HEK293 (cell line): ENCODE results near the gene IFI6.

Source experiments
- CTCF ChIA-PET: fragments of 350-600 bp; formaldehyde crosslinking; extraction: SDS; loops from one replicate; lab custom pipeline; 2021; ENCODE audit warnings: antibody characterized with exemption; lab: Yijun Ruan, JAX
- POLR2A ChIA-PET: fragments of 300-600 bp; formaldehyde crosslinking; extraction: SDS; loops from one replicate; lab custom pipeline; 2020; ENCODE audit warnings: antibody characterized with exemption, inconsistent platforms; lab: Yijun Ruan, JAX
- H3K27ac ChIP-seq: fragments of 200-500 bp; sonication (Bioruptor generic); 2 replicates; pipeline ENCODE4 v1.5.1; 2014; ENCODE audit warnings: low read depth, low read length, control low read depth, inconsistent platforms; ENCODE audit errors: extremely low read depth
- H3K36me3 ChIP-seq, 2 experiments: fragments of 200-500 bp in 1 of 2; sonication (Bioruptor generic) in 1 of 2; 1 replicate in 1 of 2; 2 replicates in 1 of 2; pipeline ENCODE4 v1.5.1; 2014 to 2017; ENCODE audit warnings: inconsistent platforms in 2 of 2, low read length in 2 of 2; ENCODE audit not compliant: control insufficient read depth in 2 of 2, insufficient read depth in 1 of 2
- H3K4me1 ChIP-seq: fragments of 200-500 bp; sonication (Bioruptor generic); 2 replicates; pipeline ENCODE4 v1.5.1; 2014; ENCODE audit warnings: mild to moderate bottlenecking, low read length, inconsistent platforms; ENCODE audit not compliant: control insufficient read depth, insufficient read depth
- H3K4me3 ChIP-seq: 2 replicates; pipeline ENCODE4 v1.5.1; 2011; ENCODE audit warnings: low read depth, mild to moderate bottlenecking, control low read depth, low read length, moderate library complexity
- H3K9me3 ChIP-seq: fragments of 200-500 bp; sonication (Bioruptor generic); 2 replicates; pipeline ENCODE4 v1.5.1; 2014; ENCODE audit warnings: low read depth, low read length, inconsistent platforms; ENCODE audit not compliant: control insufficient read depth, insufficient read depth
- BCL11A ChIP-seq: fragments of 450-650 bp; formaldehyde crosslinking; IDR thresholded peaks from 2 replicates; pipeline ENCODE4 v1.5.1; 2016; ENCODE audit warnings: low read depth, missing biosample characterization, missing genetic modification characterization
- EGR2 ChIP-seq: fragments of 450-650 bp; formaldehyde crosslinking; IDR thresholded peaks from 2 replicates; pipeline ENCODE4 v1.5.1; 2016; ENCODE audit warnings: low read depth, missing biosample characterization, missing genetic modification characterization
- FEZF1 ChIP-seq: fragments of 450-650 bp; formaldehyde crosslinking; IDR thresholded peaks from 2 replicates; pipeline ENCODE4 v1.5.1; 2016; ENCODE audit warnings: missing biosample characterization, missing genetic modification characterization
- MYNN ChIP-seq: fragments of 450-650 bp; formaldehyde crosslinking; IDR thresholded peaks from 2 replicates; pipeline ENCODE4 v1.5.1; 2016; ENCODE audit warnings: missing biosample characterization, missing genetic modification characterization, borderline replicate concordance
- SALL2 ChIP-seq: fragments of 450-650 bp; formaldehyde crosslinking; IDR thresholded peaks from 2 replicates; pipeline ENCODE4 v1.5.0; 2017; ENCODE audit warnings: missing biosample characterization, mild to moderate bottlenecking, missing genetic modification characterization, borderline replicate concordance
- SCRT1 ChIP-seq: fragments of 450-650 bp; formaldehyde crosslinking; IDR thresholded peaks from 2 replicates; pipeline ENCODE4 v1.5.1; 2016; ENCODE audit warnings: missing biosample characterization, missing genetic modification characterization, borderline replicate concordance
- SCRT2 ChIP-seq: fragments of 450-650 bp; formaldehyde crosslinking; IDR thresholded peaks from 2 replicates; pipeline ENCODE4 v1.5.1; 2016; ENCODE audit warnings: missing biosample characterization, missing genetic modification characterization
- SP2 ChIP-seq: fragments of 450-650 bp; formaldehyde crosslinking; IDR thresholded peaks from 2 replicates; pipeline ENCODE4 v1.5.1; 2016; ENCODE audit warnings: missing biosample characterization, missing genetic modification characterization
- ZBTB17 ChIP-seq: fragments of 450-650 bp; formaldehyde crosslinking; IDR thresholded peaks from 2 replicates; pipeline ENCODE4 v1.5.1; 2016; ENCODE audit warnings: missing biosample characterization, missing genetic modification characterization
- ZEB2 ChIP-seq: fragments of 450-650 bp; formaldehyde crosslinking; IDR thresholded peaks from 2 replicates; pipeline ENCODE4 v1.5.1; 2016; ENCODE audit warnings: missing biosample characterization, missing genetic modification characterization
- ZFHX2 ChIP-seq: fragments of 450-650 bp; formaldehyde crosslinking; conservative IDR thresholded peaks from 2 replicates; pipeline ENCODE4 v1.5.1; 2016; ENCODE audit warnings: missing biosample characterization, missing genetic modification characterization
- ZIC2 ChIP-seq: fragments of 450-650 bp; formaldehyde crosslinking; IDR thresholded peaks from 2 replicates; pipeline ENCODE4 v1.5.1; 2016; ENCODE audit warnings: missing biosample characterization, missing genetic modification characterization
- ZNF2 ChIP-seq: fragments of 450-650 bp; formaldehyde crosslinking; IDR thresholded peaks from 2 replicates; pipeline ENCODE4 v1.5.1; 2016; ENCODE audit warnings: missing biosample characterization, missing genetic modification characterization
- ZNF214 ChIP-seq: fragments of 450-650 bp; formaldehyde crosslinking; IDR thresholded peaks from 2 replicates; pipeline ENCODE4 v1.5.1; 2017; ENCODE audit warnings: missing biosample characterization, mild to moderate bottlenecking, missing genetic modification characterization, borderline replicate concordance
- ZNF23 ChIP-seq: fragments of 450-650 bp; formaldehyde crosslinking; IDR thresholded peaks from 2 replicates; pipeline ENCODE4 v1.5.1; 2016; ENCODE audit warnings: missing biosample characterization, missing genetic modification characterization, borderline replicate concordance
- ZNF311 ChIP-seq: fragments of 450-650 bp; formaldehyde crosslinking; IDR thresholded peaks from 2 replicates; pipeline ENCODE4 v1.5.1; 2017; ENCODE audit warnings: missing biosample characterization, missing genetic modification characterization, borderline replicate concordance
- ZNF335 ChIP-seq: fragments of 450-650 bp; formaldehyde crosslinking; conservative IDR thresholded peaks from 2 replicates; pipeline ENCODE4 v1.5.1; 2016; ENCODE audit warnings: missing biosample characterization, missing genetic modification characterization
- ZNF350 ChIP-seq: fragments of 450-650 bp; formaldehyde crosslinking; IDR thresholded peaks from 2 replicates; pipeline ENCODE4 v1.5.0; 2017; ENCODE audit warnings: missing biosample characterization, mild to moderate bottlenecking, missing genetic modification characterization
- ZNF354C ChIP-seq: fragments of 450-650 bp; formaldehyde crosslinking; IDR thresholded peaks from 2 replicates; pipeline ENCODE4 v1.5.1; 2016; ENCODE audit warnings: missing biosample characterization, missing genetic modification characterization, low read depth, borderline replicate concordance
- ZNF366 ChIP-seq: fragments of 450-650 bp; formaldehyde crosslinking; conservative IDR thresholded peaks from 2 replicates; pipeline ENCODE4 v1.5.1; 2016; ENCODE audit warnings: missing biosample characterization, missing genetic modification characterization
- ZNF555 ChIP-seq: fragments of 450-650 bp; formaldehyde crosslinking; conservative IDR thresholded peaks from 2 replicates; pipeline ENCODE4 v1.5.1; 2017; ENCODE audit warnings: missing biosample characterization, mild to moderate bottlenecking, missing genetic modification characterization, inconsistent platforms
- ZNF585B ChIP-seq: fragments of 450-650 bp; formaldehyde crosslinking; IDR thresholded peaks from 2 replicates; pipeline ENCODE4 v1.5.1; 2016; ENCODE audit warnings: missing biosample characterization, missing genetic modification characterization
- ZNF664 ChIP-seq: fragments of 450-650 bp; formaldehyde crosslinking; IDR thresholded peaks from 2 replicates; pipeline ENCODE4 v1.5.1; 2016; ENCODE audit warnings: missing biosample characterization, missing genetic modification characterization
- ZNF707 ChIP-seq: fragments of 450-650 bp; formaldehyde crosslinking; IDR thresholded peaks from 2 replicates; pipeline ENCODE4 v1.5.1; 2016; ENCODE audit warnings: missing biosample characterization, missing genetic modification characterization
- ZNF777 ChIP-seq: fragments of 450-650 bp; formaldehyde crosslinking; IDR thresholded peaks from 2 replicates; pipeline ENCODE4 v1.5.1; 2017; ENCODE audit warnings: missing biosample characterization, missing genetic modification characterization, borderline replicate concordance
- ZNF843 ChIP-seq: fragments of 450-650 bp; formaldehyde crosslinking; IDR thresholded peaks from 2 replicates; pipeline ENCODE4 v1.5.1; 2016; ENCODE audit warnings: missing biosample characterization, missing genetic modification characterization
- ZSCAN23 ChIP-seq: fragments of 450-650 bp; formaldehyde crosslinking; IDR thresholded peaks from 2 replicates; pipeline ENCODE4 v1.5.1; 2016; ENCODE audit warnings: missing biosample characterization, missing genetic modification characterization
- TF ChIP-seq, protein P1 (sequence below): fragments of 450-650 bp; formaldehyde crosslinking; IDR thresholded peaks from 2 replicates; pipeline ENCODE4 v1.5.1; 2016; ENCODE audit warnings: missing biosample characterization, missing genetic modification characterization
- TF ChIP-seq, protein P2 (sequence below): fragments of 450-650 bp; formaldehyde crosslinking; IDR thresholded peaks from 2 replicates; pipeline ENCODE4 v1.5.1; 2017; ENCODE audit warnings: missing biosample characterization, missing genetic modification characterization

IFI6 gene

DNA sequence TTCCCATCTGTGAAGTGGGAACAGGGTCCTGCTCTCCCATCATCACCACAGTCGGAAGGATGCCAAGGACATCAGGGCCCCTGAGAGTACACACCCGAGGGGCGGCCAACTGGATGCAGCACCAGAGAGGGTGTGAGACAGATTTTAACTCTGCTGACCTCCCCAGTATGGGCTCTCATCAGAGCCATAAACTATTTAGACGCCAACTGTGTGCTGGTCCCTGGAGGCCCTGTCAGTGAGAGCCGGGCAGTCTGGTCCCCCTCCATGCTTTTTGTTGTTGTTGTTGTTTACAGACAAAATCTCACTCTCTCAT is 38.7 kb downstream of the IFI6 start:
- CTCF ChIA-PET = interaction anchor here (0.9 kb wide), 1 partner anchor 300 kb away, joined by 3 read pairs; no protein-coding TSS in a partner anchor
- Histone ChIP-seq H3K36me3 (no peaks in the 10 kb centered on the region), H3K4me3 (no peak overlapping the region), H3K9me3 (no peaks in the 10 kb centered on the region), H3K4me1 (no peaks in the 10 kb centered on the region)
- POLR2A ChIA-PET = no interaction called here
- TF ChIP-seq ZNF585B = no peak
- TF ChIP-seq FEZF1 (tag by site-specific recombination) = no peak
- no peak for TF ChIP-seq ZNF335
- no peak for TF ChIP-seq SP2 (tag by site-specific recombination)
- no peak for TF ChIP-seq ZNF843
- no peak for TF ChIP-seq ZNF707 (tag by site-specific recombination)
- TF ChIP-seq, all 188 proteins: peak for 0
- no peak overlapping the region for H3K27ac ChIP-seq

DNA sequence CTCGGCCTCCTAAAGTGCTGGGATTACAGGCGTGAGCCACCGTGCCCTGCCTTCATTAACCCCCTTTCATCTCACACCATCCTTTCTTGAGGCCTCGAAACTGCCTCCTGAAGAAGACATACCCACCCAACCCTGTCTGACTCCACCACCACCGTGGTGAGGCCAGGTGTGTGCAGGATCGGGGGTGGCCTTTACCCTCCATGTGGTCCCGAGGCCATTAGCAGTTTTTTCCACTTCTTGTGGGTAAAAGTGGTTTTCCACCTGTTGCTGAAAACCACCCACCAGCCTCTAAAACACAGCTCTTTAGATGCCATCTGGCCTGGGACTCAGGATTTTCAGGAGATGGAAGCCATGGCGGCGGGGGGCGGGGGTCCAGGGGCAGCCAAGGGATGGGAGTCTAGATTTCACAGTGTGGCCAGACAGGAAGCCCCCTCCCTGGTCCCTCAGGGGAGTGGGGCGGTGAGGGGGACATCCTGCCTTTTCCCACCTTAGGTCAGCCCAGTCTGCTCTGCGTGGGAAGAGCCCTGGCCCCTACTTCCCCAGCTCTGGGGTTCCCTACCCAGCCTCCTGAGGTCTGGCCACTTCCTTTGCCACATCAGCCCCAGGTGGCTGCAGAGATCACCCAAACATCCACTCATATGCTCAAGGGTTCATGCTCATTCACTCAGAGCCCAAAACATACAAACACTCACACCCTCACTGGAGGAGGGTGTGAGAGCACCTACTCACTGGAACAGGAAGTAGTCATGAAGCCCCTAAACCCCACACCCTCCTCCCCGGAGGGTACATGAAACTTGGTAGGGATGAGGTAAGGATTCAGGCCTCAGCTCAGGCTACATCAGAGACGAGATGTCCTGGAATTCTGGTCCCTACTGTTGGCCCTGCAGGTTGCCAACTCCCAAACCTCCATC is 39.4 kb downstream of the IFI6 start:
- Histone ChIP-seq H3K27ac (no peak overlapping the region), H3K36me3 (no peaks in the 10 kb centered on the region), H3K4me1 (no peaks in the 10 kb centered on the region), H3K4me3 (no peak overlapping the region), H3K9me3 (no peaks in the 10 kb centered on the region)
- no peak for TF ChIP-seq ZNF585B
- no peak for TF ChIP-seq BCL11A (tag by site-specific recombination)
- no peak for TF ChIP-seq MYNN (tag by site-specific recombination)
- TF ChIP-seq ZNF350 (tag by site-specific recombination) = no peak
- no peak for TF ChIP-seq ZNF23 (tag by site-specific recombination)
- TF ChIP-seq FEZF1 (tag by site-specific recombination) = no peak
- TF ChIP-seq ZNF555 = no peak
- TF ChIP-seq ZNF354C (tag by site-specific recombination) = no peak
- TF ChIP-seq ZNF366 (tag by site-specific recombination) = no peak
- no peak for TF ChIP-seq ZBTB17
- TF ChIP-seq SCRT2 (tag by site-specific recombination) = peak; percentile 90
- no peak for TF ChIP-seq ZNF214 (tag by site-specific recombination)
- peak; percentile 65; the same call in 1 of the 2 replicates for TF ChIP-seq SCRT1 (tag by site-specific recombination)
- POLR2A ChIA-PET = no interaction called here
- CTCF ChIA-PET = interaction anchor here (0.5 to 0.9 kb wide), 2 partner anchors 300 to 603 kb away, joined by 3 to 4 read pairs; no protein-coding TSS in a partner anchor

DNA sequence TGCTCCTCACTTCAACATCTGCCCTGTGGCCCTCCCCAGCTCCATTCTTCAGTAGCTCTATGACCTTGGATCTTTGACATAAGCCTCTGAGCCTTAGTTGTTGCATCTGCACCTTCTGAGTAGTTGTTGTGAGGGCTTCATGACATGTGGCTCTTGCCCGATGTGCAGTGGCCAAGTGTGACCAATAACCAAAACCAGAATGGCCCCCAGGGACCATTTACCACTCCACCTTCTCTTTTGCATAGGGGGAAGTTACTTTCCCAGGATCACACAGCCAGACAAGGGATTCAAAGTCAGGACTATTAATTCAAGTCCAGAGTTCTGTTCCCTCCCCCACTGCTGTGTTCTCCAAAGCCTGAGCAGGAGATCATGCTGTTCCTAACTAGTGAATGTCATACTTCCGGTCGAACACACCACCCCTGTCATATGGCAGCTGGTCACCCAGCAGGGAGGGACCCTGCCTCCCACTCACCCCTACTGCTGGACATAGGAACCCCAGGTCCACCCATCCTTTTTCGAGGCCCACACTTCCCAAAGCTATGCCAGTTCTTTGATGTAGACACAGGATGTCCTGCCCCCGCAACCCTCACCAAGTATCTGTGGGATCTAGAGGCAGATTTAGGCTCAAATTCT is 41.0 kb downstream of the IFI6 start:
- no peak overlapping the region for H3K4me3 ChIP-seq
- ChIA-PET CTCF (interaction anchor here (0.7 to 3.1 kb wide), 5 partner anchors 23 to 264 kb away, joined by 3 to 15 read pairs (median 3); partner anchors contain the start of gene MAP3K6), POLR2A (interaction anchor here (1.3 kb wide), 1 partner anchor 58 kb away, joined by 4 read pairs; no protein-coding TSS in a partner anchor)
- no peaks in the 10 kb centered on the region for H3K36me3 ChIP-seq
- H3K4me1 ChIP-seq = no peaks in the 10 kb centered on the region
- H3K27ac ChIP-seq = no peak overlapping the region
- H3K9me3 ChIP-seq = no peaks in the 10 kb centered on the region
- TF ChIP-seq ZIC2 (tag by site-specific recombination) (0 out of 2 replicates have a peak, but pooled peaks have one; percentile 13), ZNF2 (tag by site-specific recombination) (no peak), ZNF664 (tag by site-specific recombination) (no peak), ZNF777 (tag by site-specific recombination) (no peak), ZFHX2 (tag by site-specific recombination) (peak; percentile 59), ZSCAN23 (no peak), ZEB2 (no peak), ZNF311 (tag by site-specific recombination) (no peak), EGR2 (tag by site-specific recombination) (peak; percentile 50; the same call in 1 of the 2 replicates), SALL2 (tag by site-specific recombination) (no peak)
- TF ChIP-seq, protein P1, sequence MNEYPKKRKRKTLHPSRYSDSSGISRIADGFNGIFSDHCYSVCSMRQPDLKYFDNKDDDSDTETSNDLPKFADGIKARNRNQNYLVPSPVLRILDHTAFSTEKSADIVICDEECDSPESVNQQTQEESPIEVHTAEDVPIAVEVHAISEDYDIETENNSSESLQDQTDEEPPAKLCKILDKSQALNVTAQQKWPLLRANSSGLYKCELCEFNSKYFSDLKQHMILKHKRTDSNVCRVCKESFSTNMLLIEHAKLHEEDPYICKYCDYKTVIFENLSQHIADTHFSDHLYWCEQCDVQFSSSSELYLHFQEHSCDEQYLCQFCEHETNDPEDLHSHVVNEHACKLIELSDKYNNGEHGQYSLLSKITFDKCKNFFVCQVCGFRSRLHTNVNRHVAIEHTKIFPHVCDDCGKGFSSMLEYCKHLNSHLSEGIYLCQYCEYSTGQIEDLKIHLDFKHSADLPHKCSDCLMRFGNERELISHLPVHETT (tag by site-specific recombination) = no peak
- TF ChIP-seq, protein P2, sequence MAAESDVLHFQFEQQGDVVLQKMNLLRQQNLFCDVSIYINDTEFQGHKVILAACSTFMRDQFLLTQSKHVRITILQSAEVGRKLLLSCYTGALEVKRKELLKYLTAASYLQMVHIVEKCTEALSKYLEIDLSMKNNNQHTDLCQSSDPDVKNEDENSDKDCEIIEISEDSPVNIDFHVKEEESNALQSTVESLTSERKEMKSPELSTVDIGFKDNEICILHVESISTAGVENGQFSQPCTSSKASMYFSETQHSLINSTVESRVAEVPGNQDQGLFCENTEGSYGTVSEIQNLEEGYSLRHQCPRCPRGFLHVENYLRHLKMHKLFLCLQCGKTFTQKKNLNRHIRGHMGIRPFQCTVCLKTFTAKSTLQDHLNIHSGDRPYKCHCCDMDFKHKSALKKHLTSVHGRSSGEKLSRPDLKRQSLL (tag by site-specific recombination) = no peak
